NT2/D1 (cell line): ENCODE measurements around the gene RTCB.

Source experiments
- YY1 ChIP-seq: IDR thresholded peaks from 2 replicates; pipeline ENCODE4 v1.6.1; 2011; ENCODE audit not compliant: insufficient read length, insufficient read depth
- ZNF274 ChIP-seq: IDR thresholded peaks from 2 replicates; pipeline ENCODE4 v1.6.1; 2011; ENCODE audit warnings: mild to moderate bottlenecking, low read depth, low read length

DNA sequence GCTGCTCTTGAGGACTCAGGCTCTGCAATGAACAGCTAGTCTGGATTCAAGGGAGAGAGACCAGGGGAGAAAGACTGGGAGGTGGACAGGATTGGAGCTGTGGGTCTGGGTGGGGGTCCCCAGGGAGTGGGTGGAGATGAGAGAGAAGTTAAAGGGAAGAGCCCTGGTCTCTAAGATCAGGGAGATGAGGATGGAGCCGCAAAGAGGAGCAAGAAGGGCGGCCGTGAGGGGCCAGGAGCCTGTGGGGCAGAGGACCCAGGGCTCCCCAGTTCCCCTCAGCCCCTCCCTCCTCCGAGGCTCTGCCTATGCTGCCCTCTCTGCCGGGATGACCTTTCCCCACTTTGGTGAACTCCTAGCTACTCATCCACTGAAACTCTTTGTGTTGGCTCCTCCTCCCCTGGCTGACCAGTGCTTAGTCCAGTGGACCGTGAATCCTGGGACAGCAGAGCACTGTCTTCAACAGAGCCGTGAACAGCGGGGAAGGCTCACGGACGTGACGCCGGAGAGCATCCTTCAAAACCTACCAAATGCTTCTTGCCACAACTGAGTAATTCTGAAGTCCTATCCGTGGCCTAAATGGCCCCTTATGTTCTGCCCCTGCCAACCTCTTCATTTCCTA is 70.8 kb downstream of the RTCB start:
- TF ChIP-seq YY1 (no peak), ZNF274 (no peak)
